NCI-H526 treated with DMSO at 0.1 percent for 48 hours (cell line): ENCODE data around the gene RPF1.
A peak's percentile ranks its signal among the peaks of the same experiment; 100 is the strongest.
"Not testable (repeated sequence)": the region's sequence is repeated elsewhere in the genome, so short reads cannot be mapped to it uniquely, and the experiment has no call there.

ENCODE experiments used
- DNase-seq: peaks from one replicate; lab custom pipeline; 2025; lab: John Stamatoyannopoulos, UW

The RPF1 gene, protein sequence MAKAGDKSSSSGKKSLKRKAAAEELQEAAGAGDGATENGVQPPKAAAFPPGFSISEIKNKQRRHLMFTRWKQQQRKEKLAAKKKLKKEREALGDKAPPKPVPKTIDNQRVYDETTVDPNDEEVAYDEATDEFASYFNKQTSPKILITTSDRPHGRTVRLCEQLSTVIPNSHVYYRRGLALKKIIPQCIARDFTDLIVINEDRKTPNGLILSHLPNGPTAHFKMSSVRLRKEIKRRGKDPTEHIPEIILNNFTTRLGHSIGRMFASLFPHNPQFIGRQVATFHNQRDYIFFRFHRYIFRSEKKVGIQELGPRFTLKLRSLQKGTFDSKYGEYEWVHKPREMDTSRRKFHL

DNA sequence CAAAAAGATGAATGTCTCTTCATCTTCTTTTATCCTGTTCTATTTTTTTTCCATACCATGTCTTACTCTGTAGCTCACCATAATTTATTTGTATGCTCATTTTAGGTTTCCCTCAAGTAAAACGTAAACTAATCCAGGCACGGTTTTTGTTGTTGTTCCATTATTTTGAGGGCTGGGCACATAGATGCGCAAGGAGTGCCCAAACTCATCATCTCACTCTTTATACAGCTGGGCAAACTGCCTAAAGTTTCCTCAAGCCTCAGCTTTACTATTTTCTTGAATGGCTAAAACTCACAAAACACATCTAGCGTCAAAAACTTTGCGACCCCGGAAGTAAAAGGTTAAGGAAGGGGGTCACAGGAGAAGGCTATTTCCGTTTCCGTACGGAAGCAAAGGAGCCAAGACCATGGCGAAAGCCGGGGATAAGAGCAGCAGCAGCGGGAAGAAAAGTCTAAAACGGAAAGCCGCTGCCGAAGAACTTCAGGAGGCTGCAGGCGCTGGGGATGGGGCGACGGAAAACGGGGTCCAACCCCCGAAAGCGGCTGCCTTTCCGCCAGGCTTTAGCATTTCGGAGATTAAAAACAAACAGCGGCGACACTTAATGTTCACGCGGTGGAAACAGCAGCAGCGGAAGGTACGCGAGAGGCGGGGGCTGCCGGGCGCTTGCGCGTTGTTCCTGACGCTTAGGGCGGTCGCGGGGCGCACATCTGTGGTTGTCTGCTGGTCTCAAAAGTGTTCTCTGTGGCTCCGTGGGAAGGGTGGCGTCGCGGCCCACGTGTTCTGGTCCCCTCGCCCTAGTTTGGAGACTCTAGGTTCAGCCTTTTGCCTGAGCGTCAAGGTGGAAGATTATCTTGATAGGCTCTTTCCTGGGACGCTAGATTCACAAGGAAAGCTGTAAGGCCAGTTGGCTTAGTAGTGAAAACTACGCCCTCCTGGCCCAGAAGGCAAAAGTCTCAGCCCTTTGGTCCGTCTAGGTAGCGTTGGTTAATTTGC, at the start of gene RPF1:
Gene RPF1 (plus strand): TSS at position 391 of the 993 bp plus-strand sequence. CDS start 16 bp downstream, at position 407.
- peak; percentile 74 for DNase-seq

DNA sequence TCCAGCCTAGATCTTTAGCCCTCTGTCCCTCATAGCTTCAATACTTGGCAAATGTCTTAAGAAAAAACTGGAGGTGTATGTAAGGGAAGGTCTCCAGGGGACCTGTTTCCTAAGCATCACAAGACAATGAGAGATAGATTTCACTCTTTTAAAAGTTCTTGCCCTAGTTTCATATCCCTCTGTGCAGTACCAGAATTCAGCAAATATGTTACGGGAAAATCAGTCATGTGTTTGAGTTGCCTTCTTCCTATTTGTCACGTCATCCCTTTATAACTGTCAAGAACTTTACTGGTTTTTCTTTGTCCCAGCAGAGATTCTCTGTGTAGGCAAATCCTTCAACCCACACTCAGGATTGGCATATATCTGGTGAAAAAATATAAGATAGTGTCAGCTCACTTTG, 48.5 kb upstream of the RPF1 start:
- DNase-seq, result no peak

DNA sequence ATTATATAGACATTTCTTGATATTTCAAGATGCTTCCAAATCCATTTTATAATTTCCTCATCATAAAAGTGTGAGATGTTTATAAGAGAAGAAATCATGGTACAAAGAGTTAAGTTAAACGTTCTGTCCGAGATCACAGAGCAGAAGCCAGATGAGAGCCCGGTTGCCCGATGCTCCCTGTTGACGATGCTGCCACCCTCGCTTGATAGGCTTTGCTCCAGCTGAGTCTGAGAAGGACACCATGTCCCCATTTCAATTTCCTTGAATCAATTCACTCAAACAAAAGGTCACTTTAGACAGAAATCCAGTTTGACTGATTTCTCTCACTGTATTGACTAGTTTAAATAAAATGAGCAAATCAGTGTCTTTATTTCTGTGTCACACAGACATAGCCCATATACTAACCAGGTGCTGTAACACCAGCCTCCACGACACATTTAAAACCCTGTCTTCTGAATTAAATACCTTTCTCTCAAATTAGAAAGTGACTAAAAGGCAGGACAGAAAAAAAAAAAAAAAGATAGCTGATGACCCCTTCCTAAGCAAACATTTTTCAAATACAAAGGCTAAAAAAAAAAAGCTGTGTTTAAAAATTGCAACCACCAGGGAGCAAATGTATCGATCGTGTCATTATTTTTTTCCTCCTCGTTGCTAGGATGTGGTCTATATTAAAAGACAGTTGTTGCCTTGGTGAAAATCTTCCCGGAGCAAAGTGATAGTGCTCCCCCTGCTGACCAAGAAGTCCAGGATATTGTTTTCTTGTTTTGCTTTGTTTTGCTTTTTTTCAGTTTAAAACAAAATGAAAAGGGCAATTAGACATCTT, 45.6 kb upstream of the RPF1 start:
- DNase-seq, result peak; percentile 81

DNA sequence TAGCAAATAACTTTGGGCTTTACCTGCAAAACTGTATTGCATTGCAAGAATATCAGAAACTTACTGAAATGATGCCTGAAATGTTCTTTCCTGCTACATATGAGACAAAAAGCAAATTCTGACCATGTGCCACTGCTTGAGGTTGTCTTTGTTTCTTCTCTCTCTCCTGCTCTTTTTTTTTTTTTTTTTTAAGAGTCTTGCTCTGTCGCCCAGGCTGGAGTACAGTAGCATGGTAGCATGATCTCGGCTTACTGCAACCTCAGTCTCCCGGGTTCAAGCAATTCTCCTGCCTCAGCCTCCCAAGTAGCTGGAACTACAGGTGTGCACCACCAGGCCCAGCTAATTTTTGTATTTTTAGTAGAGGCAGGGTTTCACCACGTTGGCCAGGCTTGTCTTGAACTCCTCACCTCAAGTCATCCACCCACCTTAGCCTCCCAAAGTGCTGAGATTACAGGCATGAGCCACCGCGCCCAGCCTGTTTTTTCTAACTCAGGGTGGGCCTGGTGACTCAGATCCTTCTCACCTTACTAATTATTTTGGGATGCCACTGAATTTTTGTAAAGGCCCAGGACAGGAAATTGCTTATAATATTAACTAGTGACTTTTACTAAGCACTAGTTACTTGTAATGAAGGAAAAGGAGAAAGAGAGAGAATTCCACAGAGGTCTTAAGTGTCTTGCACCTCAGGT, 44.8 kb upstream of the RPF1 start:
- no peak for DNase-seq

DNA sequence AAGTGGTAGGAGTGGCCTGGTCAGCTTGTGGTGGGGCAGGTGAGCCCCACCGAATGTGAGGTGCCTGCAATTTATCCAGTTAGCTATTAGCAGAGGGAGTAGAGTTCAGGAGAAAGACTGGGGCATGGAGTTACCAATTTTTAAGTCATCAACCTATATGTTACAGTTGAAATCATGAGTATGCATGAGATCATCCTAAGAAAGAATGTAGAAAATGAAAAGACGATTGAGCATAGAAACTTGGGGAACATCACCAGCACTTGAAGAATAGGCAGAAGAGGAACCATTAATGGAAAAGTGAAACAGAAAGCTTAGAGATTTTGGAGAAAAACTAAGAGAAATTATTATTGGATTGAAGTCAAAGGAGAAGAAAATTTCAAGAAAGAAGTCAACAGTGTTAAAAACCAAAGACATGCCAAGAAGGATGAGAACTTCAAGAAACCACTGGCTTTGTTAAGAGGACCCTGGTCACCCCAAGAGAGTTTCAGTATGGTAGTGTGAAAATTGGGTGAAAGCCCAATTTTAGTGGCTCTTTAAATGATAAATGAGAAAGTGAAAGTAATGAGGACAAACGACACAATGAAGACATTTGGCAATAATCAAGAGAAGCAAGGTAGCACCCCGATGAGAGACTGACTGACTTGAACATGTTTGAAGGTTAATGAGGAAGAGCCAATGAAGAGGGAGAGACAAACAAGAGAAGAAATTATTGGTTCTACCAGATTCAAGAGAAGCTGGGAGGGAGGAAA, 44.1 kb upstream of the RPF1 start:
- no peak for DNase-seq

DNA sequence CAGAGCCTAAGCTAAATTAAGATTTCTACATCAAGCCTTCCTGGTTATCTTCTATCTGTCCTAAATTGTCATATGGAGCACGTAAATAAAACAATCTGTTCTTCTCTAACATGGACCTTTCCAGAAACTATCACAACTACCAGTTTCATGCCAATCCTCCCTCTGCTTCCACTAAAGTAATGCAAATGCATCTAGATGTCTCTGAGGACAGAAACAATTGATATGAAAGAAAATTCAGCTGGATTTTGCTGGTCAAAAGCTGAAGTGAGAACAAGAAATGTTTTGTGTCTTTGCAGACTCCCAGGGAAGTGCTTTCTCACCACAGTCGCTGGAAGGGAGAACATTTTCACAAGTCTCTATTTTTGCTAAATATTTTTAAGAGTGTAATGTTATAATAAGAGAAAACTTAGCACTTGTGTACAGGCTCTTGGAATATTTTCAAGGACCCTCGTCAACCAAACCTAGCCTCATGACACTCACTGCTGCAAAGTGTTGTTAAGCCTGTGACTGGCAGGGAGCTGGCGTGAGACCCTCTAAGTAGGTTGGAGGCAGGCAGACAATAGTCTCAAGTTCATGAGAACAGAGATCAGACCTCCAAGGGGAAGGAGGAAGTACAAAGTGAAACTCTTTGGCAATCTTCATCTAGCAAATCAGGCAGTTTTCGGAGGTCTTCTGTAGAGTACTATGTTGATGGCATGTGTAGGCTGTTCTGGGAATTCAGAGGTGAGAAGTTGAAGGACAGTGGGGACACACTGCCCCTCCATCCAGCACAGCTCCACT, 42.0 kb upstream of the RPF1 start:
- no peak for DNase-seq

DNA sequence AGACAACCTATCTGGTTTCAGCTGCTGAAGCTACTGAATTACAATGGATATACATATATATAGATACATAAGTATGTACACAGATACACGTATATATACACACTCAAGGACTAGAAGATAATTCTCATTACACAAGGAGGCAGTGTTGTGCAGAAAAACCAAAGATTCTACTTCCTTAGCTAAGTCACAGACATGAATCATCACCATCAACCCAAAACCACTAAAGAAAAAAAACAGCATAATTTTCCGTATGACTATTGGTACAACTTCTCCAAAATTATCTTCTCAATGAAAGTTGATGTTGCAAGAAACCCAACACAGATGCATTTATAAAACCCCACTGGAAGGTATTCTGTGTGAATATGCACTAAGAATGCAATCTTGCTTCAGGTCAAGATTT, 36.8 kb upstream of the RPF1 start:
- peak; percentile 41 for DNase-seq

DNA sequence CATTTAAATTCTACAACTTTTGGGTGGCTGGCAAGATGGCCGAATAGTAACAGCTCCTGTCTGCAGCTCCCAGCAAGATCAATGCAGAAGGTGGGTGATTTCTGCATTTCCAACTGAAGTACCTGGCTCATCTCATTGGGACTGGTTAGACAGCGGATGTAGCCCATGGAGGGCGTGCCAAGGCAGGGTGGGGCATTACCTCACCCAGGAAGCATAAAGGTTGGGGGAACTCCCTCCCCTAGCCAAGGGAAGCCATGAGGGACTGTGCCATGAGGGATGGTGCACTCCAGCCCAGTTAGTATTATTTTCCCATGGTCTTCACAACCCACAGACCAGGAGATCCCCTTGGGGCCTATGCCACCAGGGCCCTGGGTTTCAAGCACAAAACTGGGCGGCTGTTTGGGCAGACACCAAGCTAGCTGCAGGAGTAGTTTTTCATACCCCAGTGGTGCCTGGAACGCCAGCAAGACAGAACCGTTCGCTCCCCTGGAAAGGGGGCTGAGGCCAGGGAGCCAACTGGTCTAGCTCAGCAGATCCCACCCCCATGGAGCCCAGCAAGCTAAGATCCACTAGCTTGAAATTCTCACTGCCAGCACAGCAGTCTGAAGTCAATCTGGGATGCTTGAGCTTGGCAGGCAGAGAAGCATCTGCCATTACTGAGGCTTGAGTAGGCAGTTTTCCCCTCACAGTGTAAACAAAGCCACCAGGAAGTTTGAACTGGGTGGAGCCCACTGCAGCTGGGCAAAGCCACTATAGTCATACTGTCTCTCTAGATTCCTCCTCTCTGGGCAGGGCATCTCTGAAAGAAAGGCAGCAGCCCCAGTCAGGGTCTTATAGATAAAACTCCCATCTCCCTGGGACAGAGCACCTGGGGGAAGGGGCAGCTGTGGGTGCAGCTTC, 36.1 kb upstream of the RPF1 start:
- not testable (repeated sequence) for DNase-seq

DNA sequence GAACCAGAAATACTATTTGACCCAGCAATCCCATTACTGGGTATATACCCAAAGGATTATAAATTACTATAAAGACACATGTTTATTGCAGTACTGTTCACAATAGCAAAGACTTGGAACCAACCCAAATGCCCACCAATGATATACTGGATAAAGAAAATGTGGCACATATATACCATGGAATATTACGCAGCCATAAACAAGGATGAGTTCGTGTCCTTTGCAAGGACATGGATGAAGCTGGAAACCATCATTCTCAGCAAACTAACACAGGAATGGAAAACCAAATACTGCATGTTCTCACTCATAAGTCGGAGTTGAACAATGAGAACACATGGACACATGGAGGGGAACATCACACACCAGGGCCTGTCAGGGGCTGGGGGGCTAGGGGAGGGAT, 30.4 kb upstream of the RPF1 start:
- DNase-seq, result not testable (repeated sequence)

DNA sequence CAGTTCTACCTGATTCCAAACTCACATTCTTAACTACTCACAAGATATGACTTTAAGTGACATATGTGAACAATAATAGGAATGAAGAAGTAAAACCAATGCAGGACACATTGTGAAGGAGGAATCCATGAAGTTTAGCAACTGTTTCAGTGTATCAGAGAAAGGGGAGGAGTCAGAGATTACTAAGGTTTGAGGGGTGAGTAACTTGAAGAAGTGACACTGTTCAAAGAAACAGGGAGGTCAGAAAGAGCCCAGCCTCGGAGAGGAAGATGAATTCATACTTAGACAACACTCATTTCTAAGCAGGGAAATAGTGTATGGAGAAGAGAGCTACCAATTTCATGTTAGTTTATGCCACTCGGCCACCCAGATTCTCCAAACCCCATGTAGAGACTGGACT, 28.2 kb upstream of the RPF1 start:
- no peak for DNase-seq

DNA sequence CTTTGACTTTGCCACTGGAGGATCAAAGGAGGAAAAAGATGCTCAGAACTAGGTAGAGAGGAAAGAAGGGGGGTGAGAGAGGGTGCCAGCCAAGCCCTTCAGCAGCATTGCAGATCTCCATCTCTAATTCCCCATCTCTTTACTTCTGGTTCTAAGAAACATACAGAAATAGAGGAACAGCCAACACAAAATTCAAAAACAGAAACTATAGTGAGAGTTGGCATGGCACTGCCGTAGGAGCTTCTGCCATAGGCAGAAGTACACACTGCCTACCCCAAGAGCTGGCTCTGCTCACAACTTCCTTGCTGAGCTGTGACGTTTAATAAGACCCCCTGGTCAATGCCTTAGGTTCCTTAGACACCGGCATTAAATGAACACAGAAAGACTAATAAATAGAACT, 26.6 kb upstream of the RPF1 start:
- DNase-seq, result no peak

DNA sequence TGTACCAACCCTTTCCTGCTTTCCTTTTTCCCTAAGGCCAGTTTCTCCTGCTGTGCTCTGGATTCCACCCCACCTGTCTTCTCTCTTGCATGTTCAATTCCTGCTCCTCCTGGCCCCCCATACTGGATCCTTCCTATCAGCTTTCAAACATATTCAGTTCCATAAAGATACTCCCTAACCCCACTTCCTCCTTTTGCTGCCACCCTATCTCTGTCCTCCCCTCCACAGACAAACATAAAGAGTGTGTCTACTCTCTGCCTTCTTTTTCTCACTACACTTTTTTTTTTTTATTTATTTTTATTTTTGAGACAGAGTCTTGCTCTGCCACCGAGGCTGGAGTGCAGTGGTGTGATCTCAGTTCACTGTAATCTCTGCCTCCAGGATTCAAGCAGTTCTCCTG, 16.9 kb upstream of the RPF1 start:
- DNase-seq, result no peak

DNA sequence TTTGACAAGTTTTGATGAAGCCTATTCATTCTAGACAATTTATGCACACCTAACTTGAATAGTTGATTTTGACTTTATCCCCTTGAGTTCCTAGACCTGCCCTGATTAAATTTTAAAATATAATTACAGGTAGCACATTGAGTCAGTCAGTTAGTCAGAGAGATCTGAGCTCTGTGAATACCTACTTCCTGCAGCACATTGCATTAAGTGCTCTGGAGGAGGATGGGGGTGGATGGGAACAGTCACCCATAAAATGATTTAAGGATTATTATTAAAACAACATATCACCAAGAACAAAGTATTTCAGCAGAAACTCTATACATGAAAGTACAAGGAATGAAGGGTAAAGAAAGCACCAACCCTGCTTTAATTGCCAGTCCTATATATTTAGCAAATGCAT, 11.8 kb upstream of the RPF1 start:
- no peak for DNase-seq

DNA sequence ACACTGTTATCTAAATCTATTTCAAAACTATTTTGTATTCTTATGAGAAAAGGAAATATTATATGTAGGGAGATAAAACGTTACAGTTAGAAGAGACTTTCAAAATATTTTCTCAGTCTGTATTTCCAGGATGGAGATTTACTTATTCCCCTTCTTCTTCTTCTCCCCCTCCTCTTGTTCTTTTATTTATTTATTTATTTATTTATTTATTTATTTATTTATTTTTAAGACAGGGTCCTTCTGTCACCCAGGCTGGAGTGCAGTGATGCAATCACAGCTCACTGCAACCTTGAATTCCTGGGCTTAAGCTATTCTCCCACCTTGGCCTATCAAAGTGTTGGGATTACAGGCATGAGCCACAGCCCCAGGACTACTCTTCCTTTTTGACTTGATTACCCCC, 2.8 kb upstream of the RPF1 start:
- no peak for DNase-seq

DNA sequence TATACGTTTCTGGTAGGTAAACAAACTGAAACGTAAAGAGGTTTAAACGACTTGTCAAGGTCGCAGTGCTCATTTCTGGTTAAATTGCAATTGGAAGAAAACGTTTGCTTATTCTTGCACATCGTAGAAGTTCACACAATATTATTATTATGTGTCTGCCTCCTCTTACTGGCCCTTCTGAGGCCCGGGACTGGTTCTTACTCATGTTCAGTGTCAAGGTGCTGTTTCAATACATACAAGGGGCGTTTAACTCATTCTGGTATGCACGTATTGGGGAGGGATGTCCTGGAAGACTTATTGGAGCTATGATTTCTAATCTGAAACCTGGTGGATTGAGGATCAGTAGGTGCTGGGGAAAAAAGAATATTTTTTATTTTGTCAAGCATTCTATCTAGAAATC, 932 bp downstream of the RPF1 start:
- no peak for DNase-seq

DNA sequence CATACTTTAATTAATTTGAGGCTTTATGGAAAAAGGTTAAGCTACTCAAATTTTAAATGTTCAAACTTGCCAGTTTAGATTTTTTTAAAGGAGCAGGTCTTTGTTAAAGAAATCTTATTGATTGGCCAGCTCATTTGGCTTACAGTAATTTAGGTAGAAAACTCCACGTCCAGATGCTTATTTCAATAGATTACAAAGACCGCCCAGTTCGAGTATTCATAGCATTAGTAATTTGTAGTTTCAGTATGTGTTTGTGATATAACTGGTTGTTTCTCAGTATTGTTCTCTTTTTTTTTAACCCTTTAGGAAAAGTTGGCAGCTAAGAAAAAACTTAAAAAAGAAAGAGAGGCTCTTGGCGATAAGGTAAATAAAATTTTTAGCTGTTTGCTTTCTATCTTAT, 1.6 kb downstream of the RPF1 start:
- no peak for DNase-seq

DNA sequence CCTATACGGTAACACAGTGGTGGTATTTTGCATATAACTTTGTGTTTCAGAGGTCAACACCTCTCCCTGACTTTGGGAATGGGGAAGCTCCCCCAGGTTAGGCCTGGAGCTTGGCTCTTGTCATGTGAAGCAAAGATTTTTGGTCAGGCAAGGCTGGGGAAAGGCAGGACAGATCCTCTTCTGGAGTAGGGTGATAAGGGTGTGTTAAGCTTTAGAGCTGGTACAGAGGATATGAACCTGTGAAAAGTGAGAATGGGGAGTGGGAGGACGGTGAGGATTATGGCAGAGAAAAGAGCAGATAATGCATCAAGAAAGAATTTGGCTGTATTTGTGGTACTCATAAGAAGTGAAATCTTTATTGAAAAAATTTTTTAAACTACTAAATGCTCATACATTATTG, 2.3 kb downstream of the RPF1 start:
- no peak for DNase-seq

DNA sequence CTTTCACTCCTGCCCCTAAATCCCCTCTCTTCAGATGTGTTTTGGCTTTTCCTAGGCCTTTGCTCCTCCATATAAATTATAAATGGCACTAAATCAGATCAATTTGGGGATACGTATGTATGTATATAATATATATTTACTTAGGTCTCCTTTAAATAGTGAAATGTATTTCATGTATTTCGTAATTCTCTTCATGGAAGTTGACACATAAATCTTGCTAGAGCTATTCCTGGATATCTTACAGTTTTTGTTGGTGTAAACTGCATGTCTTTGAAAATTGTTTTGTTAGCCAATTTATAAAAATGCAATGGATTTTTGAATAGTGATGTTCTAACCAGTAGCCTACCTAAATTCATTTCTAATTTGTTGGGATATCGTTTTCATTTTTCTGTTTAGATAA, 9.0 kb downstream of the RPF1 start:
- no peak for DNase-seq

DNA sequence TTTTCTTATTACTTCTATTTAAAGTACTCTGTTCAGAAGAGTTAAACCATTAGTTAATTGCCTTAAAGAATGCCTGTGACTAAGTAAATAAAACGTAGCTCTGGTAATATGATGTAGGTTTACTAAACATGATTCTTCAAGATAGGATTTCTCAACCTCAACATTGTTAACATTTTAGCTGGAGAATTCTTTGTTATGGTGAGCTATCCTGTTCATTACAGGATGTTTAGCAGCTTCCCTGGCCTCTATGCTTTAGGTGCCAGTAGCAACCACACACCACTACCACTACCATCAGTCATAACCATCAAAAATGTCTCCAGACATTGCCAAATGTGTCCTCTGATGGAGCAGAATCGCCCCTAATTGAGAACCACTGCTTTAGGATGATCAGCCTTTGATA, 10.7 kb downstream of the RPF1 start:
- DNase-seq, result no peak
